ENCODE results near the gene SLAMF6.
"Not testable (repeated sequence)": the region's sequence is repeated elsewhere in the genome, so short reads cannot be mapped to it uniquely, and the experiment has no call there.

- not testable (repeated sequence) for TF ChIP-seq TAF1 (IDR thresholded peaks at IDR 0.05; ENCODE audit: borderline replicate concordance, low read depth, low read length); POLR2AphosphoS5 (IDR thresholded peaks at IDR 0.05; ENCODE audit: low read depth, low read length)
Observed at GRCh38 chr1:160531809-160532556, 8.9 kb upstream of the SLAMF6 start.

Data from GM12892 (cell line).